ENCODE data around the gene ITGB1BP1.

Gene ITGB1BP1

GRCh38 chr2:9377461-9378097 is 45.7 kb downstream of the ITGB1BP1 start:
- no peak for ATAC-seq

GRCh38 chr2:9375857-9376428 is 47.4 kb downstream of the ITGB1BP1 start:
- no peak for ATAC-seq

- ATAC-seq: no peak
These were observed 49.1 kb downstream of the ITGB1BP1 start for GRCh38 chr2:9374071-9374730.

GRCh38 chr2:9373476-9373875 is 49.9 kb downstream of the ITGB1BP1 start:
- no peak for ATAC-seq

- ATAC-seq: no peak
These were observed 50.3 kb downstream of the ITGB1BP1 start for GRCh38 chr2:9373047-9373446.

GRCh38 chr2:9370746-9371145 is 52.6 kb downstream of the ITGB1BP1 start:
- ATAC-seq: peak in 1 of 2 donors; percentile 26

- ATAC-seq: no peak
These were observed 57.3 kb downstream of the ITGB1BP1 start for GRCh38 chr2:9366026-9366425.

- ATAC-seq: no peak
These were observed 57.8 kb downstream of the ITGB1BP1 start for GRCh38 chr2:9365498-9366019.

- ATAC-seq: no peak
These were observed 58.4 kb downstream of the ITGB1BP1 start for GRCh38 chr2:9364791-9365497.

- no peak for ATAC-seq
These were observed 59.0 kb downstream of the ITGB1BP1 start for GRCh38 chr2:9364373-9364772.

- ATAC-seq: no peak
These were observed 62.6 kb downstream of the ITGB1BP1 start for GRCh38 chr2:9360701-9361100.

GRCh38 chr2:9360110-9360509 is 63.2 kb downstream of the ITGB1BP1 start:
- ATAC-seq: no peak

GRCh38 chr2:9359463-9359862 is 63.9 kb downstream of the ITGB1BP1 start:
- ATAC-seq: no peak

GRCh38 chr2:9358846-9359245 is 64.5 kb downstream of the ITGB1BP1 start:
- no peak for ATAC-seq

- ATAC-seq: no peak
These were observed 67.1 kb downstream of the ITGB1BP1 start for GRCh38 chr2:9356261-9356660.

- no peak for ATAC-seq
These were observed 67.6 kb downstream of the ITGB1BP1 start for GRCh38 chr2:9355716-9356115.

- ATAC-seq: no peak
These were observed 68.1 kb downstream of the ITGB1BP1 start for GRCh38 chr2:9355270-9355669.

GRCh38 chr2:9354318-9354717 is 69.0 kb downstream of the ITGB1BP1 start:
- no peak for ATAC-seq

Data from activated CD4-positive, CD25-positive, alpha-beta regulatory T cell treated with anti-CD3 and anti-CD28 coated beads, Interleukin-2, amount 50 U/mL, for 24 hours (primary cell).